Measurements from ENCODE around the gene LCP2.

DNA sequence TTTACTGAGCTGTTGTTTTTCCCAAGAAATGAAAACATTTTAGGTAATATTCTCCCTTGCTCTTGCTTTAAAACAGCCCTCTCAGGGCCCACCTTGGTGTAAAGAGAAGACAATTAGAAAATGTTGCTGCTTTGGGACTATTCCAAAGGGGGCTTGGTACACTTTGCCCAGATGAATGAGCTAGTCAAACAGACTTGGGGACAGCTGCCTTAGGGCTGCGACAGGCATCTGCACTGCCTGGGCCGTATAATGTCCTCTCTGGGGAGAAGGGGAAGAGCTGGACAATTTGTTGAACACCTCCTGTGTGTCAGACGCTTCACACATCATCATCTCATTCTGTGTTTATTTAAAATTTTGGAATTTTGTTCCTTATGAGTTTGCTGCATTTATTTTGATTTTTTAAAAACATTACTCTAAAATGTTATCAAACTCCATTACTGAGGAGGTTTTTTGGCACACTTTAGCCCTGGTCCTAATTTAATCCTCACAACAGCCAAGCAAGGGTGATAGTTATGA lies 36.0 kb downstream of the LCP2 start:
- TF ChIP-seq CTCF (IDR thresholded peaks at IDR 0.05) (no peak), EZH2 (IDR thresholded peaks at IDR 0.05; ENCODE audit: borderline replicate concordance, insufficient read depth, low read depth, low read length, poor library complexity, severe bottlenecking) (no peak)

All from B cell (primary cell).